Natural killer cell (primary cell): Measurements from ENCODE around the gene PYGL. TPM values are rescaled to one million over a fixed set of nuclear protein-coding genes. Genes with fewer than 3 reads are reported as not detected.

ENCODE experiments used
- ATAC-seq, 3 donors: fragments of 150-1000 bp in 2 of 3; fragments of 200-7000 bp in 1 of 3; cut with Tn5 transposase; 1 replicate in 1 of 3; 2 replicates in 2 of 3; pipeline ENCODE4 v1.10.0; 2021; ENCODE audit warnings: mild to moderate bottlenecking in 2 of 3, moderate library complexity in 2 of 3
- DNase-seq, 2 donors: peaks; one replicate each; pipeline versions ENCODE4 v3.0.0 to v3.0.0-alpha.2; 2013 to 2021; ENCODE audit warnings: mixed read lengths in 1 of 2
- H3K27ac ChIP-seq: one replicate; pipeline ENCODE4 v1.5.1; 2013; ENCODE audit warnings: mild to moderate bottlenecking, low read length
- H3K27me3 ChIP-seq: one replicate; pipeline ENCODE4 v1.6.1; 2013; ENCODE audit warnings: low read length; ENCODE audit not compliant: control insufficient read depth, insufficient read depth
- H3K36me3 ChIP-seq: one replicate; pipeline ENCODE4 v1.6.1; 2013; ENCODE audit warnings: low read length; ENCODE audit not compliant: control insufficient read depth, insufficient read depth
- H3K4me1 ChIP-seq: one replicate; pipeline ENCODE4 v1.6.1; 2013; ENCODE audit warnings: low read length; ENCODE audit not compliant: control insufficient read depth, insufficient read depth
- H3K4me3 ChIP-seq: one replicate; pipeline ENCODE4 v1.5.1; 2013; ENCODE audit warnings: low read length
- H3K9me3 ChIP-seq: one replicate; pipeline ENCODE4 v1.6.1; 2013; ENCODE audit warnings: low read length; ENCODE audit not compliant: control insufficient read depth, insufficient read depth
- H3K27ac Mint-ChIP-seq, 2 donors: one replicate each; pipeline ENCODE4 v1.8.0; 2022; ENCODE audit warnings: mild to moderate bottlenecking in 2 of 2, mixed read lengths in 2 of 2, moderate library complexity in 1 of 2
- H3K27me3 Mint-ChIP-seq, 2 donors: one replicate each; pipeline ENCODE4 v1.8.0; 2022; ENCODE audit warnings: low read depth in 2 of 2, mixed read lengths in 2 of 2
- H3K36me3 Mint-ChIP-seq: one replicate; pipeline ENCODE4 v1.8.0; 2022; ENCODE audit warnings: mixed read lengths
- H3K4me1 Mint-ChIP-seq, 2 donors: one replicate each; pipeline ENCODE4 v1.8.0; 2022; ENCODE audit warnings: mixed read lengths in 2 of 2
- H3K4me3 Mint-ChIP-seq: one replicate; pipeline ENCODE4 v1.8.0; 2022; ENCODE audit warnings: mild to moderate bottlenecking, moderate library complexity, mixed read lengths
- H3K9me3 Mint-ChIP-seq, 2 donors: one replicate each; pipeline ENCODE4 v1.8.0; 2022; ENCODE audit warnings: mixed read lengths in 2 of 2
- WGBS: methylation state at CpG from one replicate; pipeline ENCODE4 v1.1.7; 2013; ENCODE audit warnings: missing lambda C conversion rate; ENCODE audit not compliant: insufficient coverage; 5-methylcytosine and 5-hydroxymethylcytosine counted together
- intact Hi-C: fragments of 100-400 bp; cut with micrococcal nuclease; formaldehyde crosslinking; loops from one replicate; pipeline ENCODE4 v1.14.2; 2022
- total RNA-seq, 4 donors: library from RNA; stranded (reverse); fragments of 120-200 nt in 1 of 4; gene quantifications; one replicate each; pipeline versions ENCODE4 v1.2.3 to v1.2.4, GENCODE V29; 2013 to 2022
- TF ChIP-seq, protein P1 (sequence below): fragments of 200-600 bp; IDR thresholded peaks from one replicate; pipeline ENCODE4 v1.8.0; 2022; ENCODE audit warnings: antibody characterized with exemption

Gene PYGL
- total RNA-seq, 3 donors from 2014 or later (not counting 1 experiment from before 2014, with no cell fraction given), result 2.0 to 22.3 (median 3.2) TPM

DNA sequence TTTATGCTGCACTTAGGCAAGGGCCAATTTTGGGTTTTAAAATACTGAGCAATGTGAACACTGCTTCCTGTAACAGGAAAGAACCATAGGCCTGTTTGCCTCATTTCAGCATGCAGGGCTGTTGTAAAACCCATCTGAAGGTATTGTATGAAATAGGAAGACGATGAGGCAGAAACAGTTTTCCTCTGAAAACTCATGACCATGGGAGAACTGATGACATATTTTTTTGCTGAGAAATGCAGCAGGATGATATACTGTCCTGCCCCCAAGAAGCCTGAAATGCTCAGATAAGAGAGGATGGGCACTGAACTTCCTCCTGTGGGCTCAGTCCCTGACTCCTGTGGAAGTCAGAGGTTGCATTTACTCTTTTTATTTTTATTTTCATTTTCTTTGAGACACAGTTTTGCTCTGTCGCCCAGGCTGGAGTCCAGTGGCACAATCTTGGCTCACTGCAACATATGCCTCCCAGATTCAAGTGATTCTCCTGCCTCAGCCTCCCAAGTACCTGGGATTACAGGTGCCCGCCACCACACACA lies 17.4 kb downstream of the PYGL start:
- DNase-seq (no peak), ATAC-seq (peak in 1 of 3 donors; percentile 48)
- Histone ChIP-seq H3K27ac (no peak overlapping the region), H3K9me3 (no peaks in the 10 kb centered on the region), H3K4me1 (peaks cover 5% of the 10 kb centered on the region), H3K27me3 (no peaks in the 10 kb centered on the region), H3K4me3 (no peak overlapping the region), H3K36me3 (no peaks in the 10 kb centered on the region)
- Mint-ChIP-seq H3K4me3 (no peak overlapping the region), H3K27ac (no peak overlapping the region), H3K36me3 (no peaks in the 10 kb centered on the region), H3K27me3 (peaks cover 8 to 16% of the 10 kb centered on the region in 2 donors), H3K4me1 (no peaks in the 10 kb centered on the region), H3K9me3 (no peaks in the 10 kb centered on the region)
- intact Hi-C loops, result no loop called here
- TF ChIP-seq, protein P1, sequence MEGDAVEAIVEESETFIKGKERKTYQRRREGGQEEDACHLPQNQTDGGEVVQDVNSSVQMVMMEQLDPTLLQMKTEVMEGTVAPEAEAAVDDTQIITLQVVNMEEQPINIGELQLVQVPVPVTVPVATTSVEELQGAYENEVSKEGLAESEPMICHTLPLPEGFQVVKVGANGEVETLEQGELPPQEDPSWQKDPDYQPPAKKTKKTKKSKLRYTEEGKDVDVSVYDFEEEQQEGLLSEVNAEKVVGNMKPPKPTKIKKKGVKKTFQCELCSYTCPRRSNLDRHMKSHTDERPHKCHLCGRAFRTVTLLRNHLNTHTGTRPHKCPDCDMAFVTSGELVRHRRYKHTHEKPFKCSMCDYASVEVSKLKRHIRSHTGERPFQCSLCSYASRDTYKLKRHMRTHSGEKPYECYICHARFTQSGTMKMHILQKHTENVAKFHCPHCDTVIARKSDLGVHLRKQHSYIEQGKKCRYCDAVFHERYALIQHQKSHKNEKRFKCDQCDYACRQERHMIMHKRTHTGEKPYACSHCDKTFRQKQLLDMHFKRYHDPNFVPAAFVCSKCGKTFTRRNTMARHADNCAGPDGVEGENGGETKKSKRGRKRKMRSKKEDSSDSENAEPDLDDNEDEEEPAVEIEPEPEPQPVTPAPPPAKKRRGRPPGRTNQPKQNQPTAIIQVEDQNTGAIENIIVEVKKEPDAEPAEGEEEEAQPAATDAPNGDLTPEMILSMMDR, result no peak
- WGBS, result 45% methylated on average over 3 of the region's 3 CpGs

DNA sequence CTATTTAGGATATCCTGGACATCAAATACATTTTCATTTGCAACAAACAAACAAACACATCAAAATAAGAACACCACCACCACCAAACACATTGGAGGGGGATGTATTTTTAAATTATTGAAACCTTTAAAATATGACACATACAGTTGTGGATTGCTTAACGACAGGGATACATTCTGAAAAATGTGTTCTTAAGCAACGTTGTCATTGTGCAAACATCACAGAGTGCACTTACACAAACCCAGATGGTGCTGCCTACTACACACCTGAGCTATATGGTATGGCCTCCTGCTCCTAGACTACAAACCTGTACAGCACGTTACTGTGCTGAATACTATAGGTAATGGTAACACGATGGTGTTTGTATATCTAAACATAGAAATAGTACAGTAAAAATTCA lies 19.4 kb downstream of the PYGL start:
- Histone ChIP-seq H3K4me1 (peaks cover 5% of the 10 kb centered on the region), H3K9me3 (no peaks in the 10 kb centered on the region), H3K36me3 (no peaks in the 10 kb centered on the region), H3K27me3 (no peaks in the 10 kb centered on the region), H3K27ac (no peak overlapping the region), H3K4me3 (no peak overlapping the region)
- intact Hi-C loops, result no loop called here
- Mint-ChIP-seq H3K4me3 (no peak overlapping the region), H3K4me1 (no peaks in the 10 kb centered on the region), H3K9me3 (no peaks in the 10 kb centered on the region), H3K27me3 (peaks cover 4 to 9% of the 10 kb centered on the region in 2 donors), H3K36me3 (no peaks in the 10 kb centered on the region), H3K27ac (no peak overlapping the region)
- ATAC-seq (no peak), DNase-seq (no peak)
- WGBS, result 82% methylated on average over 2 of the region's 4 CpGs
- TF ChIP-seq, protein P1, result no peak

DNA sequence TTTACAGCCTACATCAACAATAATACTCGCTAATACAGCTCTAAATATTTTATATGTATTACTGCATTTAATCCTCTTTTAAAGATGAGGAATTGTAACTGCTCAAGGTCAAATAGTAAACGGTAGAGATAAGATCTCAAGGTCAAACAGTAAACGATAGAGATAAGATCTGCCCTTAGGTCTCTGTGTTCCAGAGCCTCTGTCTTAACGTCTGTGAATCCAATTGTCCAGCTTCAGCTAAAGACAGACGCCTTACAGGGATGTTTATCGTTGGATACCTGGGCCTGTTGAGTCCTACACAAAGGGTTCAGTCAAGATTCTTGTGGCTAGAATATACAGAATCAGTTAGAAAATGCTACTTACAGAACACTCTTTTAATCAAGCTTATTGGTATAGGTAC lies 20.0 kb downstream of the PYGL start:
- ATAC-seq (no peak), DNase-seq (no peak)
- Mint-ChIP-seq H3K36me3 (no peaks in the 10 kb centered on the region), H3K27me3 (peaks cover 7 to 9% of the 10 kb centered on the region in 2 donors), H3K4me1 (no peaks in the 10 kb centered on the region), H3K9me3 (no peaks in the 10 kb centered on the region), H3K27ac (no peak overlapping the region), H3K4me3 (no peak overlapping the region)
- H3K4me1 ChIP-seq, result peaks cover 5% of the 10 kb centered on the region
- H3K36me3 ChIP-seq, result no peaks in the 10 kb centered on the region
- H3K9me3 ChIP-seq, result no peaks in the 10 kb centered on the region
- 72% methylated on average over 5 of the region's 6 CpGs for WGBS
- H3K27me3 ChIP-seq, result no peaks in the 10 kb centered on the region
- intact Hi-C loops, result no loop called here
- TF ChIP-seq, protein P1, result no peak
- no peak overlapping the region for H3K27ac ChIP-seq
- H3K4me3 ChIP-seq, result no peak overlapping the region

DNA sequence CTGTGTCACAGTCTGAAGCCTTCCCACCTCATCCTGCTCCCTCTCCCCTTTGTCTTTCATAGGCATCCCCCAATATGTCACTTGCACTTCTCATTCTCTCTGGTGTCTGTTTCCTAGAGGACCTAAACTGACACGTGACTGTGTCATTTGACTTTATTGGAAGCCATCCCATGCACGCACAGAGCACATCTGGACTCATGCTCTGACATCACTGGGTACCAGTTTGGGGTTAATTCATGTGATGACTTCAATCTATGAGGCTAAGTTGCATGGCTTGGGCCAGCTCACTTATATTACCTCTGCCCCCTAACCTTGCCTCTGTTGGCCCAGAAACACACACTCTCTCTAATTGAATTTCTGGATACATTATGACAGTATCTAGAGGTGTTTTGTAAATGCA lies 21.5 kb downstream of the PYGL start:
- Histone ChIP-seq H3K36me3 (no peaks in the 10 kb centered on the region), H3K4me1 (peaks cover 1% of the 10 kb centered on the region), H3K9me3 (no peaks in the 10 kb centered on the region), H3K27ac (no peak overlapping the region), H3K27me3 (no peaks in the 10 kb centered on the region), H3K4me3 (no peak overlapping the region)
- WGBS, result 88% methylated on average over 2 of the region's 2 CpGs
- Mint-ChIP-seq H3K9me3 (no peaks in the 10 kb centered on the region), H3K4me3 (no peak overlapping the region), H3K36me3 (no peaks in the 10 kb centered on the region), H3K27me3 (peaks cover 7 to 9% of the 10 kb centered on the region in 2 donors), H3K4me1 (no peaks in the 10 kb centered on the region), H3K27ac (no peak overlapping the region)
- intact Hi-C loops, result no loop called here
- ATAC-seq (no peak), DNase-seq (no peak)
- TF ChIP-seq, protein P1, result no peak
